ENCODE data around the gene TRIM56.

The TRIM56 gene

GRCh38 chr7:101134399-101134980 lies 49.2 kb downstream of the TRIM56 start:
- Histone ChIP-seq H3F3A (ENCODE audit: insufficient read depth, low read length) (no peaks in the 10 kb centered on the region), H3K4me1 (ENCODE audit: low read length) (peaks cover 6% of the 10 kb centered on the region; the same call in 1 of the 2 replicates), H3K27ac (ENCODE audit: low read length) (no peak overlapping the region), H2AFZ (ENCODE audit: low read length) (no peak overlapping the region), H3K27me3 (replicated peaks; ENCODE audit: insufficient read depth, low read length) (peaks cover 79% of the 10 kb centered on the region), H3K9me3 (replicated peaks; ENCODE audit: insufficient read depth, low read length) (no peaks in the 10 kb centered on the region), H3K79me2 (ENCODE audit: low read length) (no peaks in the 10 kb centered on the region), H4K20me1 (ENCODE audit: insufficient read depth, low read length) (no peaks in the 10 kb centered on the region), H3K4me3 (ENCODE audit: low read length) (no peak overlapping the region), H3K36me3 (replicated peaks; ENCODE audit: insufficient read depth, low read length) (no peaks in the 10 kb centered on the region), H3K9me2 (replicated peaks; ENCODE audit: insufficient read depth, low read length) (no peaks in the 10 kb centered on the region), H3K4me2 (ENCODE audit: low read depth, low read length) (no peak overlapping the region), H3K9ac (ENCODE audit: low read length) (no peak overlapping the region)
- no peak for DNase-seq
- TF ChIP-seq EZH2phosphoT487 (IDR thresholded peaks at IDR 0.05; ENCODE audit: low read length) (no peak), CTCF (IDR thresholded peaks at IDR 0.05; ENCODE audit: low read length) (no peak), EZH2 (optimal IDR thresholded peaks at IDR 0.05; ENCODE audit: low read depth, low read length) (no peak)

GRCh38 chr7:101137651-101138212 lies 52.5 kb downstream of the TRIM56 start:
- DNase-seq, result no peak
- Histone ChIP-seq H3K9me2 (replicated peaks; ENCODE audit: insufficient read depth, low read length) (no peaks in the 10 kb centered on the region), H3K36me3 (replicated peaks; ENCODE audit: insufficient read depth, low read length) (no peaks in the 10 kb centered on the region), H2AFZ (ENCODE audit: low read length) (no peak overlapping the region), H3K79me2 (ENCODE audit: low read length) (no peaks in the 10 kb centered on the region), H3K4me2 (ENCODE audit: low read depth, low read length) (peak overlapping the region; percentile 46), H3K9me3 (replicated peaks; ENCODE audit: insufficient read depth, low read length) (no peaks in the 10 kb centered on the region), H3K4me1 (ENCODE audit: low read length) (peaks cover 6% of the 10 kb centered on the region; the same call in 1 of the 2 replicates), H3F3A (ENCODE audit: insufficient read depth, low read length) (no peaks in the 10 kb centered on the region), H3K27ac (ENCODE audit: low read length) (no peak overlapping the region), H3K4me3 (ENCODE audit: low read length) (no peak overlapping the region), H3K9ac (ENCODE audit: low read length) (no peak overlapping the region), H4K20me1 (ENCODE audit: insufficient read depth, low read length) (no peaks in the 10 kb centered on the region), H3K27me3 (replicated peaks; ENCODE audit: insufficient read depth, low read length) (peaks cover 73% of the 10 kb centered on the region)
- TF ChIP-seq EZH2 (optimal IDR thresholded peaks at IDR 0.05; ENCODE audit: low read depth, low read length), result no peak
- no peak for TF ChIP-seq CTCF (IDR thresholded peaks at IDR 0.05; ENCODE audit: low read length)
- no peak for TF ChIP-seq EZH2phosphoT487 (IDR thresholded peaks at IDR 0.05; ENCODE audit: low read length)

GRCh38 chr7:101138213-101138870 lies 53.1 kb downstream of the TRIM56 start:
- peak; percentile 64 for DNase-seq
- Histone ChIP-seq H3F3A (ENCODE audit: insufficient read depth, low read length) (no peaks in the 10 kb centered on the region), H3K27ac (ENCODE audit: low read length) (no peak overlapping the region), H3K9me2 (replicated peaks; ENCODE audit: insufficient read depth, low read length) (no peaks in the 10 kb centered on the region), H3K4me1 (ENCODE audit: low read length) (peaks cover 6% of the 10 kb centered on the region; the same call in 1 of the 2 replicates), H3K79me2 (ENCODE audit: low read length) (no peaks in the 10 kb centered on the region), H3K36me3 (replicated peaks; ENCODE audit: insufficient read depth, low read length) (no peaks in the 10 kb centered on the region), H4K20me1 (ENCODE audit: insufficient read depth, low read length) (no peaks in the 10 kb centered on the region), H3K9me3 (replicated peaks; ENCODE audit: insufficient read depth, low read length) (no peaks in the 10 kb centered on the region), H3K4me2 (ENCODE audit: low read depth, low read length) (peak overlapping the region; percentile 46), H3K27me3 (replicated peaks; ENCODE audit: insufficient read depth, low read length) (peaks cover 76% of the 10 kb centered on the region), H3K9ac (ENCODE audit: low read length) (no peak overlapping the region; the same call in 1 of the 2 replicates), H2AFZ (ENCODE audit: low read length) (no peak overlapping the region), H3K4me3 (ENCODE audit: low read length) (peak overlapping the region; percentile 30; the same call in 1 of the 2 replicates)
- TF ChIP-seq CTCF (IDR thresholded peaks at IDR 0.05; ENCODE audit: low read length), result peak; percentile 76
- no peak for TF ChIP-seq EZH2phosphoT487 (IDR thresholded peaks at IDR 0.05; ENCODE audit: low read length)
- no peak for TF ChIP-seq EZH2 (optimal IDR thresholded peaks at IDR 0.05; ENCODE audit: low read depth, low read length)
